SK-N-SH (cell line): ENCODE results near the gene SP4.

ENCODE experiments used
- EZH2phosphoT487 ChIP-seq: fragments of 200-600 bp; sonication (generic); IDR thresholded peaks from 2 replicates; pipeline ENCODE4 v1.6.1; 2017; ENCODE audit warnings: low read depth, mixed run types, mild to moderate bottlenecking, antibody characterized with exemption, moderate library complexity, borderline replicate concordance
- GABPA ChIP-seq: IDR thresholded peaks from 2 replicates; pipeline ENCODE4 v1.4.0; 2012; ENCODE audit warnings: low read depth, mild to moderate bottlenecking
- IRF3 ChIP-seq: fragments of 150-350 bp; IDR thresholded peaks from 2 replicates; pipeline ENCODE4 v1.6.1; 2016; ENCODE audit warnings: mild to moderate bottlenecking, low read depth, low read length
- MAX ChIP-seq: IDR thresholded peaks from 2 replicates; pipeline ENCODE4 v1.4.0; 2012; ENCODE audit warnings: low read depth
- MXI1 ChIP-seq: IDR thresholded peaks from 2 replicates; pipeline ENCODE4 v1.6.1; 2012; ENCODE audit warnings: mild to moderate bottlenecking, low read depth, low read length, improper control_type of control experiment
- NFIC ChIP-seq: IDR thresholded peaks from 2 replicates; pipeline ENCODE4 v1.4.0; 2012; ENCODE audit warnings: borderline replicate concordance
- NRF1 ChIP-seq: IDR thresholded peaks from 2 replicates; pipeline ENCODE4 v1.6.1; 2012; ENCODE audit warnings: low read depth, mild to moderate bottlenecking, low read length
- RAD21 ChIP-seq: IDR thresholded peaks from 2 replicates; pipeline ENCODE4 v1.6.1; 2012; ENCODE audit warnings: mild to moderate bottlenecking, low read length
- REST ChIP-seq: IDR thresholded peaks from 2 replicates; pipeline ENCODE4 v1.6.1; 2012; ENCODE audit warnings: mild to moderate bottlenecking, low read depth, low read length, moderate library complexity
- RFX5 ChIP-seq: IDR thresholded peaks from 2 replicates; pipeline ENCODE4 v1.6.1; 2012; ENCODE audit warnings: mild to moderate bottlenecking, improper control_type of control experiment, low read length
- SIN3A ChIP-seq: IDR thresholded peaks from 2 replicates; pipeline ENCODE4 v1.6.1; 2012; ENCODE audit warnings: low read depth, mild to moderate bottlenecking, low read length, moderate library complexity, borderline replicate concordance
- USF2 ChIP-seq: fragments of 150-350 bp; IDR thresholded peaks from 2 replicates; pipeline ENCODE4 v1.6.1; 2017; ENCODE audit warnings: antibody characterized with exemption, low read length, low read depth, borderline replicate concordance
- YY1 ChIP-seq: IDR thresholded peaks from 2 replicates; pipeline ENCODE4 v1.4.0; 2012; ENCODE audit warnings: low read depth, mild to moderate bottlenecking
- TF ChIP-seq, protein P1 (sequence below): fragments of 200-600 bp; sonication (generic); IDR thresholded peaks from 2 replicates; pipeline ENCODE4 v1.6.1; 2017; ENCODE audit warnings: antibody characterized with exemption, mild to moderate bottlenecking, moderate library complexity

DNA sequence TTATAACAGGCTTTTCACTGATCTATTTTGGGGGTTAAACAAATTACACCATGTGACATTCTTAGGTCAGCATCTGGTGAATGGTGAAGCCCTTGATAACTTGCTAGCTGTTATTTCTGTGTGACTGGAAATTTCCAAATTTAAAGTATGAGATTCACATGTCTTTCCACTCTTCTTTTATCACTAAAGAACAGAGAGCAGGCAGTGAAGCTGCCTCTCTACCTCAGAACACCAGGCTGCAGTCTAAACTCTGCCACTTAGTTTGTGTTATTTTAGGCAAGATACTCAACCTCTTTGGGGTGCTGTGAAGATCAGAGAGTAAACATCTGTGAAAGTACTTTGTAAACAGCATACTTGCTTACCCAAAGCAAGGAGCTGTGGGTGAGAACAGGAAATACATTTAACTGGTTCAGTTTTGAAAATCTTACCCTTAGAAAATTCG, 15.5 kb upstream of the SP4 start:
- TF ChIP-seq, protein P1, sequence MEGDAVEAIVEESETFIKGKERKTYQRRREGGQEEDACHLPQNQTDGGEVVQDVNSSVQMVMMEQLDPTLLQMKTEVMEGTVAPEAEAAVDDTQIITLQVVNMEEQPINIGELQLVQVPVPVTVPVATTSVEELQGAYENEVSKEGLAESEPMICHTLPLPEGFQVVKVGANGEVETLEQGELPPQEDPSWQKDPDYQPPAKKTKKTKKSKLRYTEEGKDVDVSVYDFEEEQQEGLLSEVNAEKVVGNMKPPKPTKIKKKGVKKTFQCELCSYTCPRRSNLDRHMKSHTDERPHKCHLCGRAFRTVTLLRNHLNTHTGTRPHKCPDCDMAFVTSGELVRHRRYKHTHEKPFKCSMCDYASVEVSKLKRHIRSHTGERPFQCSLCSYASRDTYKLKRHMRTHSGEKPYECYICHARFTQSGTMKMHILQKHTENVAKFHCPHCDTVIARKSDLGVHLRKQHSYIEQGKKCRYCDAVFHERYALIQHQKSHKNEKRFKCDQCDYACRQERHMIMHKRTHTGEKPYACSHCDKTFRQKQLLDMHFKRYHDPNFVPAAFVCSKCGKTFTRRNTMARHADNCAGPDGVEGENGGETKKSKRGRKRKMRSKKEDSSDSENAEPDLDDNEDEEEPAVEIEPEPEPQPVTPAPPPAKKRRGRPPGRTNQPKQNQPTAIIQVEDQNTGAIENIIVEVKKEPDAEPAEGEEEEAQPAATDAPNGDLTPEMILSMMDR, result no peak
- no peak for TF ChIP-seq MAX
- TF ChIP-seq GABPA, result no peak
- TF ChIP-seq REST, result no peak
- no peak for TF ChIP-seq IRF3
- TF ChIP-seq MXI1, result no peak
- TF ChIP-seq NFIC, result no peak
- TF ChIP-seq NRF1, result no peak
- TF ChIP-seq RFX5, result no peak
- no peak for TF ChIP-seq SIN3A
- TF ChIP-seq EZH2phosphoT487, result no peak
- TF ChIP-seq YY1, result no peak
- TF ChIP-seq RAD21, result no peak
- no peak for TF ChIP-seq USF2
